ENCODE measurements around the gene NAV2. TPM values are rescaled to one million over a fixed set of nuclear protein-coding genes. Genes with fewer than 3 reads are reported as not detected.

NAV2 gene
- total RNA-seq, 1 experiment from 2014 or later, result 46.3 TPM

DNA sequence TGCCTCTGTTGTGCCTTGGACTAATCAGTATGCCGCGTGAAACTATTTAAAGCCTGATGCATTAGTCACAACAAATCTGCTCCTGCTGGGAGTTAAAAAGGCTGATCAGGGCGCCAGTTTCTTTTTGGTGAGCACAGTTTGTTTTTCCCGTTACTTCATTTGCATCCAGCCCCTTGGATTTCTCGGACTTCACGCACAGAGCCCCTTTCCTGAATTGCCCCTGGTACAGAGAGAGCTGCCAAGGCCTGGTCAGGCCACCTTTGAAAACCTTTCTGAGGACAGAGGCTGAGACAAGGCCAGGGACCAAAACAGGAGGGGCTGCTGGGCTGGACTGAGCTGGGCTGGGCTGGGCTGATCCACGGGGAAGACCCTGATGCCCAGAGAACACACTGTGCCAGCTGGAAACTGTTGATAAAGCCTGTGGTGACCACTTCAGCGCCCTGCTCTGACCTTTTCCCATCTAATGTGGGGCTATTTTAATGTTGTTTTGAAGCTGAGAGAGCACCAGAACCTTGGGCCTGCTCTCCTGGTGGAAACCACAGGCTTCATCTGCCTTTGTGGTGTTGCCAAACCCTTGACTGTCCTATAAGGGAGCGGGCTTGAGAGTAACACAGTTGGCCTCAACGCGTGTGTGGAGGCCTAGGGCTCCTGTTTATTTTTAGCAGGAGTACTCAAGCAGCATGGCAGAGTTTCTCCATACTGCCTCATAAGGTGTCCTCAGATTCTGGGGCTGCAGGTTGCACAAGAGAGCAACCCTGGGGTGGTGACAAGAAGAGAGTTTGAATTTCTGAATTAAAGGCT, 44.2 kb downstream of the NAV2 start:
- H3K27me3 ChIP-seq (ENCODE audit: insufficient read depth, low read length), result no peaks in the 10 kb centered on the region
- H3K79me1 ChIP-seq (ENCODE audit: insufficient read depth, low read depth, low read length, poor library complexity, severe bottlenecking), result no peaks in the 10 kb centered on the region
- H4K20me1 ChIP-seq (ENCODE audit: control insufficient read depth, insufficient read depth, insufficient read length), result no peaks in the 10 kb centered on the region
- no peak overlapping the region for H3K27ac ChIP-seq (ENCODE audit: insufficient read length, low read depth, low read length)
- H3K23me2 ChIP-seq (ENCODE audit: insufficient read length, low read depth, low read length, poor library complexity, severe bottlenecking), result no peaks in the 10 kb centered on the region
- H2AFZ ChIP-seq (ENCODE audit: low read length), result no peak overlapping the region
- Mint-ChIP-seq H3K9me3 (no peaks in the 10 kb centered on the region), H3K36me3 (ENCODE audit: insufficient read depth in 1 of 3, low read depth in 3 of 3) (no peaks in the 10 kb centered on the region), H3K27me3 (ENCODE audit: low read depth) (no peaks in the 10 kb centered on the region), H3K4me1 (peaks cover 49 to 53% of the 10 kb centered on the region in 2 experiments), H3K4me3 (no peak overlapping the region), H3K27ac (no peak overlapping the region)
- no peak overlapping the region for H2BK5ac ChIP-seq (ENCODE audit: insufficient read length, low read length)
- no peak for DNase-seq
- no peak overlapping the region for H2BK15ac ChIP-seq (ENCODE audit: low read depth, low read length)
- peak overlapping the region; percentile 12; the same call in 1 of the 2 replicates for H3K14ac ChIP-seq (ENCODE audit: insufficient read depth, low read length)
- no peak overlapping the region for H3K9ac ChIP-seq (ENCODE audit: extremely low read depth, insufficient read length, low read length)
- H4K91ac ChIP-seq (ENCODE audit: insufficient read length, low read depth, low read length), result no peak overlapping the region
- no peak overlapping the region for H2BK120ac ChIP-seq (ENCODE audit: low read depth, low read length, poor library complexity, severe bottlenecking)
- H3K9me3 ChIP-seq (ENCODE audit: control insufficient read depth, low read depth, low read length), result no peaks in the 10 kb centered on the region
- no peak overlapping the region for H3K56ac ChIP-seq (ENCODE audit: insufficient read length, low read depth, low read length)
- no peak overlapping the region for H3K4me2 ChIP-seq (ENCODE audit: insufficient read depth, insufficient read length, low read length)
- no peak overlapping the region for H4K8ac ChIP-seq (replicated peaks; ENCODE audit: insufficient read length, low read depth, low read length)
- H2AK5ac ChIP-seq (ENCODE audit: insufficient read length, low read length), result no peak overlapping the region
- H3T11ph ChIP-seq (ENCODE audit: low read length), result no peak overlapping the region
- no peak overlapping the region for H2BK20ac ChIP-seq (ENCODE audit: low read depth, low read length, poor library complexity, severe bottlenecking)
- no peak overlapping the region for H3K4ac ChIP-seq (ENCODE audit: low read depth, low read length)
- H4K5ac ChIP-seq (ENCODE audit: insufficient read length, low read depth, low read length), result no peak overlapping the region
- peak overlapping the region; percentile 38 for H3K18ac ChIP-seq (ENCODE audit: insufficient read length, low read depth, low read length)
- no peak overlapping the region for H2BK12ac ChIP-seq (ENCODE audit: insufficient read length, low read depth, low read length)
- H3K4me1 ChIP-seq (ENCODE audit: insufficient read depth, low read length), result peaks cover 13% of the 10 kb centered on the region
- no CpG with 5 or more reads among the region's 11 CpGs for WGBS (ENCODE audit: extremely low coverage, insufficient read length, low lambda C conversion rate)
- TF ChIP-seq, protein P1, sequence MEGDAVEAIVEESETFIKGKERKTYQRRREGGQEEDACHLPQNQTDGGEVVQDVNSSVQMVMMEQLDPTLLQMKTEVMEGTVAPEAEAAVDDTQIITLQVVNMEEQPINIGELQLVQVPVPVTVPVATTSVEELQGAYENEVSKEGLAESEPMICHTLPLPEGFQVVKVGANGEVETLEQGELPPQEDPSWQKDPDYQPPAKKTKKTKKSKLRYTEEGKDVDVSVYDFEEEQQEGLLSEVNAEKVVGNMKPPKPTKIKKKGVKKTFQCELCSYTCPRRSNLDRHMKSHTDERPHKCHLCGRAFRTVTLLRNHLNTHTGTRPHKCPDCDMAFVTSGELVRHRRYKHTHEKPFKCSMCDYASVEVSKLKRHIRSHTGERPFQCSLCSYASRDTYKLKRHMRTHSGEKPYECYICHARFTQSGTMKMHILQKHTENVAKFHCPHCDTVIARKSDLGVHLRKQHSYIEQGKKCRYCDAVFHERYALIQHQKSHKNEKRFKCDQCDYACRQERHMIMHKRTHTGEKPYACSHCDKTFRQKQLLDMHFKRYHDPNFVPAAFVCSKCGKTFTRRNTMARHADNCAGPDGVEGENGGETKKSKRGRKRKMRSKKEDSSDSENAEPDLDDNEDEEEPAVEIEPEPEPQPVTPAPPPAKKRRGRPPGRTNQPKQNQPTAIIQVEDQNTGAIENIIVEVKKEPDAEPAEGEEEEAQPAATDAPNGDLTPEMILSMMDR (conservative IDR thresholded peaks at IDR 0.05), result no peak
- H3K23ac ChIP-seq (ENCODE audit: insufficient read length, low read depth, low read length), result no peak overlapping the region
- no peaks in the 10 kb centered on the region for H3K79me2 ChIP-seq (ENCODE audit: insufficient read depth, low read length)
